Stimulated activated naive CD8-positive, alpha-beta T cell treated with anti-CD3 and anti-CD28 coated beads, Interleukin-15, amount 100 ng/mL, for 72 hours (primary cell): ENCODE measurements around the gene RASSF5.

Source experiments
- ATAC-seq: fragments of 150-1000 bp; cut with Tn5 transposase; 2 replicates; pipeline ENCODE4 v1.10.0; 2021; ENCODE audit warnings: mild to moderate bottlenecking, moderate library complexity
- DNase-seq, 2 donors: peaks; one replicate each; pipeline ENCODE4 v3.0.0; 2021 to 2022
- H3K27ac Mint-ChIP-seq, 2 donors: one replicate each; pipeline ENCODE4 v1.8.0; 2022; ENCODE audit warnings: mild to moderate bottlenecking in 2 of 2, mixed read lengths in 2 of 2, moderate library complexity in 2 of 2
- H3K27me3 Mint-ChIP-seq: one replicate; pipeline ENCODE4 v1.8.0; 2022; ENCODE audit warnings: mixed read lengths
- H3K4me1 Mint-ChIP-seq: one replicate; pipeline ENCODE4 v1.8.0; 2022; ENCODE audit warnings: mild to moderate bottlenecking, mixed read lengths
- H3K4me3 Mint-ChIP-seq, 2 donors: one replicate each; pipeline ENCODE4 v1.8.0; 2022; ENCODE audit warnings: mild to moderate bottlenecking in 2 of 2, mixed read lengths in 2 of 2, moderate library complexity in 1 of 2
- H3K9me3 Mint-ChIP-seq, 2 donors: one replicate each; pipeline ENCODE4 v1.8.0; 2022; ENCODE audit warnings: mixed read lengths in 2 of 2

RASSF5 gene

GRCh38 chr1:206556047-206556749, 48.9 kb downstream of the RASSF5 start:
- Mint-ChIP-seq H3K4me1 (peaks cover 71% of the 10 kb centered on the region), H3K27me3 (no peaks in the 10 kb centered on the region), H3K9me3 (no peaks in the 10 kb centered on the region), H3K4me3 (peak overlapping the region; percentile 88 to 93), H3K27ac (peak overlapping the region; percentile 91 to 99)
- peak; percentile 61 for ATAC-seq
- DNase-seq: no peak

DNA sequence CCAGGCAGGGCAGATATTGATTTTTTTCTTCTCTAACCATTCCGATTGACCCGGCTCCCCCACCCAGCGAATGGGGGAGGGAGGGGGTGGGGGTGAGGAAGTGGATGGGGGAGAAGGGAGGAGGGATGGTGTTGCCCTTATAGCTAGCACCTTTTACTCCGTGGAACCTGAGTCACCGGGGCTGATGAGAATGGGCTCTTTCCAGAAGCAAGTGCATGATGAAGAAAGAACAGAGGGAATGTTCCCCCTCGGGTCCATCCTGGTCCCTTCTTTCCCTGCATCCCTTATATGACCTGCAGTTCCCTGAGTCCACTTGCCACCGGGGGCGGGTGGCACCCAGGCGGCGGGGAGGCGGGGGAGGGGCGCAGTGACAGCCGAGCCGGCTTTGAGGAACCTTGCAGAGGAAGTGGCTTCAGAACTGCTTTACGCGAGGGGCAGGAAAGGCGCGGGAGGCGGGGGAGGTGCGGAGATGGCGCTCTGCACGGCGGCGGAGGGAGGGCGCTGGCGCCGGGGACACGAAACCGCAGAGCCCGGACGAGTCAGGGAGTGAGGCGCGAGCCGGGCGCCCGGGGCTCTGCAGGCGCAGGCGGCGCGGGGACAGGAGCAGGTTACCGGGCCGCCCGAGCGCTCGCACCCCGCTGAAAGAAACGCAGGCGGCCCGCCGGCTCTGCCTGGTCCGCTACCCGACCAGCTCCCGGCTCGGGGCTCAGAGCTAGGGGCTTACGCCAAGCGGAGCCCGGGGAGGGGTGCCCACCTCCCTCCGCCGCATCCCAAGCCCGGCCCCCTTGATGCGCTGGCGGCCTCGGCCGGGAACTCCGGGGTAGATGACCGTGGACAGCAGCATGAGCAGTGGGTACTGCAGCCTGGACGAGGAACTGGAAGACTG, 49.7 kb downstream of the RASSF5 start:
- DNase-seq (peak; percentile 81 to 90), ATAC-seq (peak; percentile 73)
- Mint-ChIP-seq H3K9me3 (no peaks in the 10 kb centered on the region), H3K4me3 (peak overlapping the region; percentile 88 to 93), H3K27me3 (no peaks in the 10 kb centered on the region), H3K27ac (peak overlapping the region; percentile 91 to 99), H3K4me1 (peaks cover 71% of the 10 kb centered on the region)

GRCh38 chr1:206557636-206558473, 50.5 kb downstream of the RASSF5 start:
- ATAC-seq (no peak), DNase-seq (no peak)
- no peaks in the 10 kb centered on the region for H3K27me3 Mint-ChIP-seq
- H3K4me3 Mint-ChIP-seq: peak overlapping the region; percentile 88 to 93
- no peaks in the 10 kb centered on the region for H3K9me3 Mint-ChIP-seq
- H3K27ac Mint-ChIP-seq: peak overlapping the region; percentile 98 to 99
- peaks cover 71% of the 10 kb centered on the region for H3K4me1 Mint-ChIP-seq

DNA sequence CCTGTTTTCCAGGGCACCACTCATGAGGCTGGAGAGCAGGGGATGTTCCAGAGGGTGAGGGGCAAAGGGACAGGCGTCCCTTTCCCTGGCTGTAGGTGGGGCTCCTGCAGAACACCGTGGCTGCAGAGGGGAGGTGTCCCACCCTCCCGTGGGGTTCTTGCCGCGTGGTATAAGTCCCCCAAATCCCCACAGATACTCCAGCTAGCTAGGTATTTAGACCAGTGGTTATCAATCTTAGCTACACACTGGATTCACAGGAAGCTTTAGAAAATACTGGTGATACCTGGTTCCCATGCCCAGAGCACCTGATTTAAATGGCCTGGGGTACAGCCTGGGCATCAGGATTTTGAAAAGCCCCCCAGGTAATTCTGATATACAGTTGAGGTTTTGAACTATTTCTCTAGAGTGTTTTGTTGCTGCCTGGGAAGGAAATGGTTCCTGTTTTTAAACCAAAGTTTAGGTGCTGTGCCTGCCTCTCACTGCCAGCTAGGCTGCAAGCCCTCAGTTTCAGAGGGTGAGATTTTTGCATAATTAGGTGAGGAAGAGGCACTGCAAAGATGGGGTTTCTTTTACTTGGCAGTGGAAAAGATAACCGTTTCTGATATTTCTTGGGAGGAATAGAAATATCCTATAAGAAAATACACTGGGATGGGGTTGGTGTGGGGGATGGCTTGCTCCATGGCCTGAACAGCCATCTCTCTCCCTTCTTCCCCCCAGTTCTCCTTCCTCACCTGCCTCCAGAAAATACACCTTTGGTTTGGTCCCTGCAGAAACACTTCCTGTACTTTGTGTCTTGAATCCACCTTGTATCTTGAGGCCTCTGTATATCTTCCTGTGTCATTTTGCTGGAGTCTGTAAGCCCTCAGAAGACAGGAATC, 51.7 kb downstream of the RASSF5 start:
- Mint-ChIP-seq H3K4me3 (peak overlapping the region; percentile 88 to 93), H3K4me1 (peaks cover 71% of the 10 kb centered on the region), H3K27me3 (no peaks in the 10 kb centered on the region), H3K27ac (peak overlapping the region; percentile 98 to 99), H3K9me3 (no peaks in the 10 kb centered on the region)
- DNase-seq: no peak
- ATAC-seq: no peak

DNA sequence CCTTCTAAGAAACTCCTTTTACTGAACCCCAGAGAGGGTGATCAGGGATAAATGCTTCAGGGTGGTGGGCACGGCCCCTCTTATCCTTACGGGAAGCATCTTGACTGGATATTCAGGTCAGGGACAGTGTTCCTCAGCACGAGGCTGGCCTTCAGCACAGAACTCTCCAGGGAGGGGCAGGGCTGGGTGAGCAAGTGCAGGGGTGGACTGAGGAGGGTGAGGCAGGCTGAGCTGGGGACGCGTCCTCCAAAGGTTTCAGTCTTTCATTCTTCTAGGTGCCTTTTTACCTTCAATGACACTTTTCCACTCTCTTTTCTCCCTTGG, 52.3 kb downstream of the RASSF5 start:
- Mint-ChIP-seq H3K27ac (peak overlapping the region; percentile 89 to 98), H3K27me3 (no peaks in the 10 kb centered on the region), H3K4me1 (peaks cover 71% of the 10 kb centered on the region), H3K9me3 (no peaks in the 10 kb centered on the region), H3K4me3 (peak overlapping the region; percentile 88 to 93)
- no peak for ATAC-seq
- no peak for DNase-seq

- Mint-ChIP-seq H3K4me3 (peak overlapping the region; percentile 88 to 93), H3K9me3 (no peaks in the 10 kb centered on the region), H3K27ac (peak overlapping the region; percentile 89 to 98), H3K4me1 (peaks cover 71% of the 10 kb centered on the region), H3K27me3 (no peaks in the 10 kb centered on the region)
- ATAC-seq: peak; percentile 2
- DNase-seq: peak in 1 of 2 donors; percentile 61
These were observed 52.8 kb downstream of the RASSF5 start for GRCh38 chr1:206560007-206560716.

- DNase-seq: no peak
- Mint-ChIP-seq H3K4me3 (peak overlapping the region; percentile 88 to 93), H3K9me3 (no peaks in the 10 kb centered on the region), H3K27me3 (no peaks in the 10 kb centered on the region), H3K4me1 (peaks cover 91% of the 10 kb centered on the region), H3K27ac (peak overlapping the region; percentile 96 to 99)
- peak; percentile 48 for ATAC-seq
These were observed 56.3 kb downstream of the RASSF5 start for GRCh38 chr1:206563367-206564207.

- DNase-seq (no peak), ATAC-seq (no peak)
- Mint-ChIP-seq H3K27me3 (no peaks in the 10 kb centered on the region), H3K4me1 (peaks cover 100% of the 10 kb centered on the region), H3K4me3 (peak overlapping the region; percentile 88 to 93), H3K27ac (peak overlapping the region; percentile 82 to 99), H3K9me3 (no peaks in the 10 kb centered on the region)
These were observed 58.7 kb downstream of the RASSF5 start for GRCh38 chr1:206565995-206566394.

GRCh38 chr1:206566999-206567398, 59.7 kb downstream of the RASSF5 start:
- no peaks in the 10 kb centered on the region for H3K27me3 Mint-ChIP-seq
- peaks cover 100% of the 10 kb centered on the region for H3K4me1 Mint-ChIP-seq
- peak overlapping the region; percentile 88 to 93 for H3K4me3 Mint-ChIP-seq
- H3K27ac Mint-ChIP-seq: peak overlapping the region; percentile 82 to 97
- ATAC-seq (no peak), DNase-seq (no peak)
- H3K9me3 Mint-ChIP-seq: no peaks in the 10 kb centered on the region

DNA sequence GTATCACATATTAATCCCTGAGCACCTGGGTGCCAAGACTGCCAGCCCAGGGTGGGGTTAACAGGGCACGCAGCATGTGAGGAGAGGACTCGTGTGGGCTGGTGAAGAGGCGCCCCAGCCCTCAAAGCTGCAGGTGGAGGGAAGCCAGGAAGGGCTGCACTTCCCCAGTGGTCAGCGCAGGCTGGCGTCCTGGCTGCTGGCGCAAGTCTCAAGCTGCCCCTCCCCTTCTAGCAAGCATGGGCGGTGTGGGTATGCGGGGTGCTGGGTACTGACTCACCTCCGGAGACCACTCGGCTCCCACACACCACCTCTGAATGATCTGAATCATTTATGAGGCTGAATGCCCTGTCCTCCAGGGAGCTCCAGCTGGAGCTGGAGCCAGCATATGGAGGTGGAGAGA, 60.9 kb downstream of the RASSF5 start:
- ATAC-seq (peak; percentile 77), DNase-seq (no peak)
- Mint-ChIP-seq H3K27ac (peak overlapping the region; percentile 79 to 82), H3K9me3 (no peaks in the 10 kb centered on the region), H3K27me3 (no peaks in the 10 kb centered on the region), H3K4me1 (peaks cover 100% of the 10 kb centered on the region), H3K4me3 (peak overlapping the region; percentile 88 to 93)

DNA sequence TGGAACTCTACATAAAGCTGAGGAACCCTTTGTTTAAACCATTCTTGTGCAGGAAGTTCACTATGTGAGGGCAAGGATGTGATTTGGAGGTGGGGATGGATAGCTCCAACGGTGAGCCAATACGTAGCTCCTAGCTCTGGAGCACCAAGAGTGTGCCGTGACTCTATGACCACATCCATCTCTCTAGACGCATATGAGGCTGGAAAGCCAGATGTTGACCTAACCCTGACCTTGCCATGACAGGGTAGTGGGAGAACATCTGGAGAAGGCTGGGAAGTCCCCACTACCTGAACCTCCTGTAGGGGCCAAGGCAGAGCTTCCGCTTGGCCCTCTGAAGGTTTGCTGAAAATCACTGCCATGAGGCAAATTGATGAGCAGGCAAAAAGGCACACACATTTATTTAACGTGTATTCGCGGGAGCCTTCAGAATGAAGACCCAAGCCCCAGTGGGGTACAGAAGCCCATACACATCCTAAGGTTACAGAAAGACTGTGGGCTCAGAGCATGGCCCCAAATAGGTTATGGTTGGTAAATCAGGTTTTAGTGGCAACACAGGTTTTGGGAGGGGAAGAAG, 61.5 kb downstream of the RASSF5 start:
- peak; percentile 29 for ATAC-seq

DNA sequence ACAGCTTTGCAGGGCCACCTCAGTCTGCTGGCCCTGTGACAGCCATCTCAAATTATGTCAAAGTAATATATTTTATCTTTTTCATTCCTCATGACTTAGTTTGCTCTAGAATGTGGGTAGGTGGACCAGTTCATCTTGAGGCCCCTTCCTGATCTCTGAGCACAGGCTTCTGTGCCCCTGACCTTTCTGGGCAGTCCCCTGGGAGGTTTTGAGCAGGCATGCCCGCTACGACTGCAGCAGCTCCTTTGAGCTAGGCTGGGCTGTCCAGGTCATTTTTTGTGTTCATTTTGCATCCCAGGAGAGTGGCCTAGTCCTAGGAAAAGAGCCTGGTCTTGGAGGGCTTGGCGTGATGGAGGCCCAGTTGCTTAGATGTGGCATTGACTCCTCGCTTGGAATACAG, 62.2 kb downstream of the RASSF5 start:
- peak in 1 of 2 donors; percentile 35 for DNase-seq
- H3K27me3 Mint-ChIP-seq: no peaks in the 10 kb centered on the region
- H3K9me3 Mint-ChIP-seq: no peaks in the 10 kb centered on the region
- H3K4me1 Mint-ChIP-seq: peaks cover 100% of the 10 kb centered on the region
- H3K27ac Mint-ChIP-seq: no peak overlapping the region
- peak; percentile 29 for ATAC-seq
- H3K4me3 Mint-ChIP-seq: peak overlapping the region; percentile 88 to 93

More for the DNA sequence above, 61.5 kb downstream of the RASSF5 start:
- Mint-ChIP-seq H3K27me3 (no peaks in the 10 kb centered on the region), H3K4me3 (peak overlapping the region; percentile 88 to 93), H3K9me3 (no peaks in the 10 kb centered on the region), H3K4me1 (peaks cover 100% of the 10 kb centered on the region), H3K27ac (peak overlapping the region; percentile 75 to 79)
- peak in 1 of 2 donors; percentile 27 for DNase-seq

GRCh38 chr1:206570529-206570928, 63.2 kb downstream of the RASSF5 start:
- no peak for ATAC-seq
- Mint-ChIP-seq H3K27ac (peak overlapping the region in 1 of 2 donors; percentile 94), H3K27me3 (no peaks in the 10 kb centered on the region), H3K9me3 (no peaks in the 10 kb centered on the region), H3K4me3 (peak overlapping the region; percentile 74 to 93), H3K4me1 (peaks cover 100% of the 10 kb centered on the region)
- DNase-seq: no peak
